M059J (cell line): Measurements from ENCODE around the gene SYK. TPM values are rescaled to one million over a fixed set of nuclear protein-coding genes. Genes with fewer than 3 reads are reported as not detected.
"Not testable (repeated sequence)": the region's sequence is repeated elsewhere in the genome, so short reads cannot be mapped to it uniquely, and the experiment has no call there.

Experiments used
- DNase-seq: peaks from one replicate; pipeline ENCODE4 v3.0.0-alpha.2; 2012; ENCODE audit warnings: low read depth
- total RNA-seq: library from RNA; depleted of rRNA; stranded (reverse); fragments of >200 nt; shearing (Covaris generic); gene quantifications from 2 replicates; pipeline ENCODE4 v1.2.3, GENCODE V29; 2014; rRNA removed

Gene SYK
- total RNA-seq, result not detected in 2 replicates

DNA sequence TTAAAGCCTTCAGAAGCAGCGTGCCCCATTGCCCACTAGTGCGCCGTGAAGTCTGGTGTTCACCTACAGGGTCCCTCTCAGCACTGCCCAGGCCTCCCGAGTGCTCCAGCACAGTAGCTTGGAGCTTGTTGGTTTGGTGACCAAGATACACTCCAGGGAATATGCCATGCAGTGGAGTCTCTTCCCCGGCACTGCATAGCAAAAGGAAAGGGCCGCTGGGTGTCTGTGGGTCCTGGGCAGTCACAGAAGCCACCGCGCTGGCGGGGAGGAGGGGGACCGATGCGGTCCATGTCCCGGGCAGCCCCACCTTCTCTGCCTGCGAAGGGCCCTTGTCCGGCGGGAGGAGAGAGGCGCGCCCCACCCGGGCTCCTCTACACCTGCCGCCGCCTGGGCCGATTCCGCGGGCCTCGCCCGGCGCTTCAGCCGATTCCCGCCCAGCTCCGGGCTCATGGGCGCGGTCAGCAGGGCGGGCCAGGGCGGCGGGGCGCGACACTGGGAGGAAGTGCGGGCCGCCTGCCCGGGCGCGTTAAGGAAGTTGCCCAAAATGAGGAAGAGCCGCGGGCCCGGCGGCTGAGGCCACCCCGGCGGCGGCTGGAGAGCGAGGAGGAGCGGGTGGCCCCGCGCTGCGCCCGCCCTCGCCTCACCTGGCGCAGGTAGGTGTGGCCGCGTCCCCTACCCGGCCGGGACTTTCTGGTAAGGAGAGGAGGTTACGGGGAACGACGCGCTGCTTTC, at the start of gene SYK:
SYK (plus strand) TSS at position 579 of the 732 bp plus-strand sequence. CDS start 42,080 bp downstream, outside the sequence.
- DNase-seq, result no peak

DNA sequence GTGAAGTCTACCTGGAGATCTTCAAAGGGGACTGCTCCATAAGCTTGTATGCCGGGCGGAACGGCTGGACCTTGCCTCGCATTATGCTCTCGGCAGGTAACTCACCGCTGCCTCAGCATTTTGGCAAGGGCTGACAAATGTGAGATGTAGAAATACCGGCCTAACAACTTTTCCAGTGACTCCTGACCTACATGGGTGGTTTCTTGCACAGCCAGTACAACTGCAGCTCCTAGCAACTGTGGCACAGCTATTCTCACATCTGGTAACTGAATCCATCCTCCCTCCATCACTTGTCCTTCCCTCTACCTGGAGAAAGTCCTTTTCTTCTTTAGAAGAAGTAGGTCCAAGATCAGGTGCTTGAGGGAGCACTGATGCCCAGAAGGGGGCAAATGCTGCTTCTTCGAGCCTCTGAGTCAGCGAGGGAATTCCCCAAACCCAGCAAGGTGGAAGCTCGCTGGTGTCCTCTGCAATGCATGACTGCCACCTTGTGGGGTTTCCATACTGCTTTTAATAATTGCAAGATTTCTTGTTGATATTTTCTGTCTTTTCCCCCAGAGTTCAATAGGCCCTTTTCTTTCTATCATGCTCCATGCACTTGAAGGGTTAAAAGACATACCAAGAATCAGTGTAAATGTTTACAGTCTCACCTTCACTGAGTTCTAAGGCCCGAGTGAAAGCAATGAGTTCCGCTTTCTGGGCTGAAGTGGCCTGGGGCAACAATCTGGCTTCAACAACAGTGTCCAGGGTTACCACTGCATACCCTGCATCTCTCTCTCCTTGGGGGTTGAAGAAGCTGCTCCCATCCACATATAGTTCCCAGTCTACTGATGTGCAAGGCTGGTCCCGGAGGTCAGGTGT, 45.9 kb upstream of the SYK start:
- peak; percentile 54 for DNase-seq

DNA sequence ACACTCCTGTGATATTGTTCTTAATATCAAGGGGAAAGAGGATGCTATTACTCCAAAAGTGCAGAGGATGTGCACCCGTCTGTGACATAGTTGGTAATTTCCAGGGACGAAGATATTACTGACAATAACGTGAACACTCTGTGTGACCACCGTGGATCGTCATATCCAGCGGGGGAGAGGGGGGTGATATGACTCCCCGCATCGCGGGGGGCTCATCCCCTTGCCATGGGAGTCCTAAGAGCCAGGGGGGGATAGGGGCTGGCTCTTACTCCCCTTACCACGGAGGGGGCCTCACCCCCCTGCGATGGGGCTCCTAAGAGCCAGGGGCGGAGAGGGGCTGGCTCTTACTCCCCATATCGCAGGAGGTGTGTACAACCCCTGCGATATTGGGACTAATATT, 41.0 kb upstream of the SYK start:
- DNase-seq, result not testable (repeated sequence)

DNA sequence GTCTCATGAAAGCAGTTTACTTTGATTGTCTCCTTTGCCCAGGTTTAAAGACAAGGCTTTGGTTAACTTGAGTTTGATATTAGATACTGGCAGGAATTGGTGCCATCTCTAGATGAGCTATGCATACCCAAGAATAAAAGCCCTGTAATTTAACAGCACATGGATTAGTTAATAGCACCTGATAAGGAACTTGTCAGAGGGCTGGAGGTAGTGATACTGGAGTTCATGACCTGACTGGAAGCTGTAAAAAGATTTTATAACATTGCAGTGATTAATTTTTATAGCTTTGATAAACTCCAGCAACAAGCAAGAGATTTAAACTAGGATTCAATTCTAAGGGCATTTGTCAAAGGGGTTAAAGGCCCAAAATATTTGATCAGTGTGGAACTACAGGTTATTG, 34.9 kb upstream of the SYK start:
- DNase-seq, result no peak

DNA sequence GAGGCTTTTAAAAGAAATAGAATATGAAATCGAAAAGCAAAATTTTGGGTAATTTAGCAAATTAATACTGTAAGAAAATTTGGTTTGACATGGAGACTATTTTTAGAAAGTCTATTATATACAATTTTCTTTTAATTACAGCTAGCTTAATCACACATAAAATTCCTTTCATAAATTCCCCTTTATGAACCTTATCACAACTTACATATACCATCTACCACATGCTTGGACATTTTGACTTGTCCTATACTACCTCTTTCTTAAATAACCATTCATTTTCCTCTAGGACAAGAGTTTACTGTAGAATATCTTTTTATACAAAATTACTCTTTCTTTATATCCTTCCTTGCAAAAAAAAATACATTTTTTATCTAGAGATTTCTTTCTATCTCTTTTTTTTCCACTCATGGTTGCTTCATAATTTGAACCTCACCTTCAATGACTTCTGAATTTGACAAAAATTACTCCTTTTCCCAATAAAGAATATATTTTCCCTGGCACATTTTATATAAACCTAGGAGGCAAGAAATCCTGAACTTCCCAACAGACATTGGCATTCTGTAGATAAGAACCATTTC, 34.0 kb upstream of the SYK start:
- no peak for DNase-seq

DNA sequence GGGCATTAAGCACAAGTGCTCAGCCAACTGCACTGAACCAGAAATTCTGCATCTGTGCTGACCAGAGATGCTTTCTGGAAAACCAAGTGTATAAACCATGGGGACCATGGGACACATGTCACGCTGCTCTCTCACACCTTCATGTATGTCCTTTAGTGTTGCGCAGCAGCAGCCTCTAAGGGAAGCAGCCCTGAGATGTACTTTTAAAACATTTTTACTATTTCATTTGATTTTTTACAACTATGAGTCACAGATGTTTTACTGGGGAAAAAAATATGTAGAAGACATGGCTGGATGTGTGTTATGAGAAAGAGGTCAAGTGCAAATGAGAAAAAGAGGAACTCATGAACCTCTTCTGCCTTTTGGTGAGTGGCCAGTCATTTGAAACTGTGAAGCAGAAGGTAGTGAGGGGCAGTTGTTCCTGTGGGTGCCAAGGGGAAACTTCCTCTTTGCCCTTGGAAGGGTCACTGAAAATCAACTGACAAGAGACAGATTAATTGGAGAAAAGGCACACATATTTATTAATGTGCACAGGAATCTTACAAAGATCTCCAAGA, 31.4 kb upstream of the SYK start:
- DNase-seq, result no peak

DNA sequence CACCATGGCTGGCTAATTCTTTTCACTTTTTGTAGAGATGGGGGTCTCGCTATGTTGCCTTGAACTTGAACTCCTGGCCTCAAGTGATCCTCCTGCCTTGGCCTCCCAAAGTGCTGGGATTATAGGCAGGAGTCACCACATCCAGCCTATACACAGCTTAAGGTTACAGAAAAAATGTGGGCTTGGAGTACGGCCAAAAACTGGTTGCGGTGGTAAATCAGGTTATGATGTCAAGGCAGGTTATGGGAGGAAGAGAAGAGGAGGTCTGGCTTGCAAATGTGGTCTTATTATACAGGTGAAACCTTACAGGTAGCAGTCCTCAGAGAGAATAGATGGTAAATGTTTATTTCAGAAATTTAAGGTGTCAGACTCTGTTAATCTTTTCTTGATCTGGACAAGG, 30.7 kb upstream of the SYK start:
- DNase-seq, result no peak

DNA sequence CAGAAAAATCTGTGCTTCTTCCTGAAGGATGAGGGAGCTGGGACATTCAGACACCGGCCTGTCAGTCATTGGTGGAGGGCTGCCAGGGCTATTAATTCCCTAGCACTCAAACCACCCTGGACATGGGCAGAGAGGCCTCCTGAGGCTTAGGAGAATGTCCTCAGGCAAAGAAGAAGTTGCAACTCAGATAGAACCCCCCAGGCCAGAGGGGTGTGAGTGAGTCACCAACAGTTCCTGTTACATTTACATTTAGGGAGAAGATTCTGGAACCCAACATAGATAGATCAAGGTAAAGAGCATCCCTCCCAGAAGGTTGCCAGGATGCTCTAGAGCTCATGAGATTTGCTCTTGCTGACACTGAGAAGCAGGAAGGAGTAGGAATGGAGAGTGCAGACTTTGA, 29.2 kb upstream of the SYK start:
- DNase-seq, result no peak

DNA sequence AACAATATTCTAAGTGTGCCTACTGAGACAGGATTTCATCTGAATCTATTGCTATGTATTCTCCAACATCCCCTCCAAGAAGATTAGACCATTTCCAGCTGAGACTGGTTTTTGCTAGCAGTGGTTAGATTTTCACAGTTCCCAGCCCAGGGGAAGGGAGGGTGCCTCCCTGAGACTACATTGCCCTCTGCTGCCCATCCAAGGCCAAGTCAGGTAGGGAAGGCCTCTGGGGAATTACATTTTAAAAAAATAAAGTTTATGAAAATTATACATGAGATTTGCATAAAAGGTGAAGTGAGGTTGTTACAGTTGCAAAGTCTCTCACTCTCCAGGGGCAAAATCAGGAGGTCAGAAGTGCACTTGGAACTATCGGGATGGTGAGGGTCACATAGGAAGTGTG, 28.0 kb upstream of the SYK start:
- no peak for DNase-seq

DNA sequence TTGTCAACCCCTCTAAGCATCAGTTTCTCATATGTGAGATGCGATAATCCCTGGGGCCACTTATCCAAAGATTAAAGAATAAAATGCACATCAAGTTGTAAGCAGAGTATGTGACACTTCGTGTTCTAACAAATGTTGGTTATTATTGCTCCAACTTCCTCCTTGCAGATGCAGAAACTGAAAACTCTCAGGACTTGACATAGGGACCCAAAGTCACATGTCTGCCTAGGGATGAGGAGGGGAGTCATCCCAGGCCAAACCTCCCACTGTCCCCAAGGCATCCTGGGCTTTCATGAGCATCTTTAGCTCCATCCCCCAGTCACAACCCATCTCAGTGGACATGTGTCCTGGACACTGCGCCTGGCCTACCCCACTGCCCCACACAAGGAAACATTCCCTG, 27.5 kb upstream of the SYK start:
- no peak for DNase-seq

DNA sequence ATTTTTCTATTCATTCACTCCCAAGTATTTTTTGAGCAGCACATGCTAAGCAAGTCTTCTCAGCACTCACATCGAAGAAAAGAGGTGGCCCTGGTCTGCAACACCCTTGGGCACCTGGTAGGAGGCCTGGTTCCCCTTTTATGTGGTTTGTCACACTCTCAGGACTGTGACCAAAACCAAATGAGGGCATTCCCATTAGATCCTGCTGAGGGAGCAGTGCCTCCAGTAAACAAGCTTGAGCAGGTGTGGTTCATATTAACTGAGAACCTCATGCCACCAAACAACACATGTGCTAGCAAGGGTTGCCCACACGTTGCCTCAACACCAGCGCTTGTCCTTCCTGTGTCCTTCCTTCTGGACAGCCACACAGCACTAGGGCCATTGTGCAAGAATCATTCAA, 26.9 kb upstream of the SYK start:
- DNase-seq, result no peak

DNA sequence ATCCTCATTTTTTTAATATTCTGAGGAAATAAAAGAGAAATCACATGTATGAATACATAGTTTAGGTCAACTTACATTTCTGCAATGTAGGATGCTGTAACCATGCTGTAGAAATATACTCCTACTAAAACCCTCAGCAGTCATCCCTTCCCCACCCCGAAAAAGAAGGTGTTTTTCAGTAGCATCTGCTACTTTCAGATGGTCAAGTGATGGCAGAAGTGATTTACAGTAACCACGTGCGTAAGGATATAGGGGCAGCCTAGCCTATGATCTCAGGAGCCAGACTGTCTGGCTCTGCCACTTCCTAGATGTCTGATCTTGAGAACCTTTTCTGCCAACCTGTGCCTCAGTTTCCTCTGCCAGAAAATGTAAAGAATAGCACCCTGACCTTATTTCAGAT, 26.0 kb upstream of the SYK start:
- DNase-seq, result no peak

DNA sequence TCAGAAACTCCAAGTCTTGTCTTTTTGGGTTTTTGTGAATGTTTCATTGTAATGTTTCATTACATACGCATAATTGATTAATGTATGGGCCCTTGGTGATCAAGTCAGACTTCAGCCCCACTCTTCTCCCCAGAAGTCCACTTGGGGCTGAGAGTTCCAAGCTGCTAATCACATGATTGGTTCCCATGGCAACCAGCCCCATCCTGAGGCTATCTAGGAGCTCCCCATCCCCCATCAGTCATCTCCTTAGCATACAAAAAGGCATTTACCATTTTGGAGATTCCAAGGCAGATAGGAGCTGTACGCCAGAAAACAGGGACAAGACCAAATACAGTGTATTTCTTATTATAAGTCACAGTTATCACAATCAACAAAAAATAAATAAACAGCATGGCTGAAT, 22.9 kb upstream of the SYK start:
- DNase-seq, result no peak

DNA sequence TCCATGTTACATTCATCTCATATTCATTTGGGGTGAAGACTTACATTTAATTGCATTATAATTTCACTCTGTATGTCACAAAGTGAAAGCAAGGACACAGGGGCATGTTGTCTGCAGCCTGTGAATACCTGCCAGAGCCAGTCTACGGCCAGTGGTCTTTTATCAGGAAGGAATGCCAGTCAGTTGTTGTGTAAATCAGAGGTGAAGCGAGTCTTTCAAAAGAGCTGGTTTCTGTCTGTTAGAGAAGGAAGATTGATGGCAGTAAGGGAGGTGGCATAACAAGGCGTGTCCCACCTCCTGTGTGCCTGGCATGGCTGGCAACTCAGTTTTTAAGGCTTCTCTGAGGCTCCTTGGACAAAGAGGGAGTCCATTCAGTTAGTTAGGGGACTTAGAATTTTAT, 18.1 kb upstream of the SYK start:
- DNase-seq, result no peak

DNA sequence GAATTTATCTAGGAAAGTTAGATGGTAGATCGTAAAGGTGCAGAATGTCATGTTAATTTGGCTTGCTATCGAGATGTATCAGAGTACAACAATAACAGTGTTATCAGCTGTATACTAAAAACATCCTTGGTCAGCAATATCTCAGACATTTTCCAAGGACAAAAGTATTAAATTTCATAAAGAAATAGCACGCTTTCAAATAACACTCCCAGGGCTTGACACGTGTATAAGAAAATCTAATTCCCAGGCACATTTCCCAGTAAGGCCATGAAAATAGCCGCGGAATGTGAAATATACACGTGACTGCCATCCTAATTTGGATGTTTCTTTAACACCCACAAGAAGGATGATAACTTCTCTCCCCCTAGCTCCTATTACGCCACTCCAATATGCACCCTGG, 17.7 kb upstream of the SYK start:
- no peak for DNase-seq

DNA sequence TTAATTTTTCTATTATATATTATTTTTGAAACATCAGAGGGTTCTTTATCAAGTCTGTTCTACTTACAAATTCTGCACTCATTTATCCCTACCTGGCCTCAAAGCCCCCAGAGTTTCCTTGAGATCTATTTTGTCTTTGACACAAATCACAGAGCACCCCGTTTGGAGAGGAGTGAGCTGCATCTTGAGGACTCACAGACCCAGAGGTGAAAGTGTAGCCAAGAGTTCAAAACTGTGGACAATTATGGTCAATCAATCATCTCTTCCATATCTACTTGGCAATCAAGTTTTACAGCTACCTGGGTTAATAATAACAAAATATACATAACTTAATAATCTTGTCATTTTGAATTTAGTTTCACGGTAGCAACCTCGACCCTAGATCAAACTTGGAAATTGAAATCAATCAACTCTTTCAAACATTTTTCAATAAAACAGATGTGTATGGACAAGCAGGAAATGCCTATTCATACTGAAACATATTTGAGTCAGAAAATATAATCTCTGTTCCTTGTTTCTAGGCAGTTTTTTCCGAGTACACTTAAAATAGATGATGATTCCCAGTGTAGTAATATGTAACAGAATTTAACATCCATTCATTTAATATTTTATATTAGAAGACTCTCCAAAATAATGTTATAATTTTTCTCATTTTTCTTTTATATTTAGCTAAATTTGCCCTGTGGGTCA, 13.7 kb upstream of the SYK start:
- DNase-seq, result no peak

DNA sequence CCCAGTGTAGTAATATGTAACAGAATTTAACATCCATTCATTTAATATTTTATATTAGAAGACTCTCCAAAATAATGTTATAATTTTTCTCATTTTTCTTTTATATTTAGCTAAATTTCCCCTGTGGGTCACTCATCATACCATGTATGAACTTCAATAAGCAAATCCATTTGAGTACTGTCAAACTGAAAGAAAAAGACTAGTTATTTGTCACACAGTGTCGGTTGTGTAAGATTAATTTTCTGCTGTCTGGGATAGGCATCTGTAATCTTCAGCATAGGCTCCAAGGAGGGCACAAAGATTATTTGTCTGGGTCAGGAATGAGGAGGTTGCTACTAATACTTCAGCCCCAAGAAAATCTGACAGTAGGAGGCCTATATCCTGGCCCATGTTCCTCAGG, 13.1 kb upstream of the SYK start:
- DNase-seq, result not testable (repeated sequence)

DNA sequence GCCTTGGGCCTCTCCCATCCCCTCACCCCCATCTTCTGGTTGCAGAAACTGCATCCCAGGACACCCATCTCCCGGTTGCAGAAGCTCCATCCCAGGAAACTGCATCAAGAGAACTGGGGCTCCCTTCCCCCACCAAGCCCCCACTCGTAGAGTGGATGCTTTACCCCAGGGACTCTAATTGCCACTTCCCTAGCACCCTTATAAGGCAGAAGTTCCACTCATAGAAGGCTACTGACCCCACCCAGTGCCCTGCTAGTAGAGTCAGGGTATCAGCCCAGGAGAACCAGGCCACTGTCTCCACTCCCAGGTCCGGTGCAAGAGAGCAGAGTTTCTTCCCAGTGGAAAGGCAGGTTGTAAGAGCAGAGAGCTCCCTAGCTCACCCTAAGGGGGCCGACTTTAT, 12.2 kb upstream of the SYK start:
- no peak for DNase-seq

DNA sequence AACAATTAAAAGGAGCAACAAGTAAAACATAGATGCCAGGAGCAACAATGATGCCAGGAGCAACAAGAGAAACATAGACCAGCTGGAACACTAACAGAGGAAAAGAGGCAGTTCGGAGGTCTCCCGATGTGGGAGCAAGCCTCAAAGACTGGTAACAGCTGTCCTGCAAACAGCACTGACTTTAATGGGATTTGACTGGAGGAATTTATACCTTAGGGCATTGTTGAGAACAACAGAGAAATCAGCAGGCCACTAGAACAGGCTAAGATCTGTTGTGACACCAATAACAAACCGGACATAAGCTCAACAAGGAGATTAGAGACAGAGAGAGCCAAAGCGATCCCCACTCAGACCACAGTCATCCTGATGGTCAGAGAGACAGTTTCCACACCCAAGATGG, 11.8 kb upstream of the SYK start:
- DNase-seq, result no peak

DNA sequence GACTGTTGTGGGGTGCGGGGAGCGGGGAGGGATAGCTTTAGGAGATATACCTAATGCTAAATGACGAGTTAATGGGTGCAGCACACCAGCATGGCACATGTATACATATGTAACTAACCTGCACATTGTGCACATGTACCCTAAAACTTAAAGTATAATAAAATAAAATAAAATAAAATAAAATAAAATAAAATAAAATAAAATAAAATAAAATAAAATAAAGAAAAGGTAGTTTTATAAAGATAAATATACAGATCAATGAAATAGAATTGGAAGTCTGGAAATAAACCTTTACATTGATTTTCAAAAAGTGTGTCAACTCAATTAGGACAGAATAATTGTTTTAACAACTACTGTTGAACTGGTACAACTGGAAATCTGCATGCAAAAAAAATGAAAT, 8.6 kb upstream of the SYK start:
- not testable (repeated sequence) for DNase-seq

DNA sequence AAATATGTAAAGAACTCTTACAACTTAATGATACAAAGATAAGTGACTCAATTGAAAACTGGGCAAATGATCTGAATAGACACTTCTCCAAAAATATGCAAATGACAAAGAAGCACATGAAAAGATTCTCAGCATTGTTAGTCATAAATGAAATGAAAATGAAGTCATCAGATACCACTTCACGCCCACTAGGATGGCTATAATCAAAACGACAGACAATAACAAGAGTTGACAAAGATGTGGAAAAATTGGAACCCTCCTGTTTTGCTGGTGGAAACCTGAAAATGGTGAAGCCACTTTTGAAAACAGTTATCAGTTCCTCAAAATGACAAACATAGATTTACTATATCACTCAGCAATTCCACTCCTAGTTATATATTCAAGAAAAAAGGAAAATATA, 7.9 kb upstream of the SYK start:
- no peak for DNase-seq

DNA sequence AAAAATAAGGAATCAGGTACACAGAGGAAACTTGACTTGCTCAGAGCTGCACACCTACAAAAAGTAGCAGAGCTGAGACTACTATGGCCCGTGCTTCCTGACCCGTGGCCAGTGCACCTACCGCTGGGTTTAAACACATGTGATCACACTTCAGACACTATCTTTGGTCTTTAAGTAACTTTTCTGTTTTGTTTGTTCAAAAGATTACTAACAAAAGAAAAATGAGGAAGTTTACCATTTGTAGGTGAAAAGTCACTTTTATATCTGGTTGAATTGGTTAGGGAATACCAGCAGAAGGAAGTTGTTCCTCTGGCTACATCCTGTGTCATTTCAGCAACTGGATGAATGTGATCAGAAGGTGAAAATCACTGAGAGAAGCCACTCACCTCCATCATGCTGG, 6.5 kb upstream of the SYK start:
- DNase-seq, result no peak
